Duodenal mucosa (tissue), 2 donors: Measurements from ENCODE around the gene MYO9B.

Experiments used
- H3K27ac ChIP-seq: one replicate; pipeline ENCODE4 v1.7.0; 2013; ENCODE audit warnings: low read depth, low read length
- H3K27me3 ChIP-seq, 2 donors: one replicate each; pipeline ENCODE4 v1.7.0; 2013; ENCODE audit warnings: low read length in 2 of 2, control low read depth in 1 of 2; ENCODE audit not compliant: insufficient read depth in 2 of 2, control insufficient read depth in 1 of 2
- H3K36me3 ChIP-seq, 2 donors: one replicate each; pipeline ENCODE4 v1.7.0; 2013; ENCODE audit warnings: low read length in 2 of 2, control low read depth in 1 of 2; ENCODE audit not compliant: insufficient read depth in 2 of 2, control insufficient read depth in 1 of 2
- H3K4me1 ChIP-seq, 2 donors: one replicate each; pipeline ENCODE4 v1.7.0; 2013; ENCODE audit warnings: low read length in 2 of 2, control low read depth in 1 of 2; ENCODE audit not compliant: insufficient read depth in 2 of 2, control insufficient read depth in 1 of 2
- H3K4me3 ChIP-seq, 2 donors: one replicate each; pipeline ENCODE4 v1.7.0; 2013; ENCODE audit warnings: low read length in 2 of 2, low read depth in 1 of 2
- H3K9ac ChIP-seq, 2 donors: one replicate each; pipeline ENCODE4 v1.7.0; 2013; ENCODE audit warnings: low read length in 2 of 2, low read depth in 1 of 2
- H3K9me3 ChIP-seq, 2 donors: one replicate each; pipeline ENCODE4 v1.7.0; 2013; ENCODE audit warnings: low read length in 2 of 2, control low read depth in 1 of 2; ENCODE audit not compliant: control insufficient read depth in 1 of 2

The MYO9B gene

GRCh38 chr19:17061205-17061604 is 14.4 kb upstream of the MYO9B start:
- Histone ChIP-seq H3K27ac (no peak overlapping the region), H3K9me3 (no peaks in the 10 kb centered on the region), H3K27me3 (no peaks in the 10 kb centered on the region), H3K36me3 (peaks cover 9 to 43% of the 10 kb centered on the region in 2 donors), H3K9ac (no peak overlapping the region), H3K4me1 (peaks cover 3 to 4% of the 10 kb centered on the region in 2 donors), H3K4me3 (no peak overlapping the region)

- Histone ChIP-seq H3K27me3 (no peaks in the 10 kb centered on the region), H3K36me3 (peaks cover 9 to 48% of the 10 kb centered on the region in 2 donors), H3K27ac (no peak overlapping the region), H3K9ac (no peak overlapping the region), H3K4me1 (peaks cover 3 to 4% of the 10 kb centered on the region in 2 donors), H3K4me3 (no peak overlapping the region), H3K9me3 (no peaks in the 10 kb centered on the region)
Measured at GRCh38 chr19:17061691-17062090, 13.9 kb upstream of the MYO9B start.

GRCh38 chr19:17063428-17063827 is 12.1 kb upstream of the MYO9B start:
- peaks cover under 1 to 41% of the 10 kb centered on the region in 2 donors for H3K36me3 ChIP-seq
- no peak overlapping the region for H3K9ac ChIP-seq
- no peak overlapping the region for H3K27ac ChIP-seq
- no peaks in the 10 kb centered on the region for H3K27me3 ChIP-seq
- no peaks in the 10 kb centered on the region for H3K9me3 ChIP-seq
- H3K4me3 ChIP-seq = no peak overlapping the region
- peaks cover 4 to 7% of the 10 kb centered on the region in 2 donors for H3K4me1 ChIP-seq

- Histone ChIP-seq H3K36me3 (peaks cover 0 to 32% of the 10 kb centered on the region in 2 donors), H3K9ac (no peak overlapping the region), H3K4me3 (no peak overlapping the region), H3K27me3 (no peaks in the 10 kb centered on the region), H3K27ac (no peak overlapping the region), H3K9me3 (no peaks in the 10 kb centered on the region), H3K4me1 (peaks cover 6 to 16% of the 10 kb centered on the region in 2 donors)
Measured at GRCh38 chr19:17069193-17069592, 6.4 kb upstream of the MYO9B start.

- peaks cover 13 to 21% of the 10 kb centered on the region in 2 donors for H3K4me1 ChIP-seq
- H3K9me3 ChIP-seq = no peaks in the 10 kb centered on the region
- no peaks in the 10 kb centered on the region for H3K27me3 ChIP-seq
- peaks cover 0 to 25% of the 10 kb centered on the region in 2 donors for H3K36me3 ChIP-seq
- H3K27ac ChIP-seq = no peak overlapping the region
- no peak overlapping the region for H3K9ac ChIP-seq
- H3K4me3 ChIP-seq = no peak overlapping the region
Measured at GRCh38 chr19:17070421-17070820, 5.2 kb upstream of the MYO9B start.

GRCh38 chr19:17070912-17071311 is 4.7 kb upstream of the MYO9B start:
- H3K9ac ChIP-seq = no peak overlapping the region
- H3K27me3 ChIP-seq = no peaks in the 10 kb centered on the region
- no peak overlapping the region for H3K4me3 ChIP-seq
- peaks cover 13 to 21% of the 10 kb centered on the region in 2 donors for H3K4me1 ChIP-seq
- no peak overlapping the region for H3K27ac ChIP-seq
- H3K36me3 ChIP-seq = peaks cover 0 to 25% of the 10 kb centered on the region in 2 donors
- H3K9me3 ChIP-seq = no peaks in the 10 kb centered on the region

GRCh38 chr19:17073869-17074633 is 1.5 kb upstream of the MYO9B start:
- Histone ChIP-seq H3K36me3 (peaks cover 0 to 11% of the 10 kb centered on the region in 2 donors), H3K27ac (no peak overlapping the region), H3K9ac (peak overlapping the region; percentile 85 to 95), H3K27me3 (no peaks in the 10 kb centered on the region), H3K9me3 (no peaks in the 10 kb centered on the region), H3K4me3 (peak overlapping the region; percentile 96 to 97), H3K4me1 (peaks cover 32 to 41% of the 10 kb centered on the region in 2 donors)

GRCh38 chr19:17074634-17075034 is 943 bp upstream of the MYO9B start:
- Histone ChIP-seq H3K9me3 (no peaks in the 10 kb centered on the region), H3K4me1 (peaks cover 35 to 47% of the 10 kb centered on the region in 2 donors), H3K9ac (peak overlapping the region; percentile 85 to 95), H3K36me3 (peaks cover 0 to 10% of the 10 kb centered on the region in 2 donors), H3K27me3 (no peaks in the 10 kb centered on the region), H3K4me3 (peak overlapping the region; percentile 96 to 97), H3K27ac (peak overlapping the region; percentile 62)

- H3K9me3 ChIP-seq = no peaks in the 10 kb centered on the region
- H3K36me3 ChIP-seq = peaks cover 0 to 5% of the 10 kb centered on the region in 2 donors
- H3K4me1 ChIP-seq = peaks cover 35 to 52% of the 10 kb centered on the region in 2 donors
- no peaks in the 10 kb centered on the region for H3K27me3 ChIP-seq
- peak overlapping the region; percentile 77 to 91 for H3K9ac ChIP-seq
- peak overlapping the region; percentile 92 to 93 for H3K4me3 ChIP-seq
- H3K27ac ChIP-seq = peak overlapping the region; percentile 72
Measured at GRCh38 chr19:17075864-17076542, 426 bp downstream of the MYO9B start.

GRCh38 chr19:17076543-17076991 is 990 bp downstream of the MYO9B start:
- Histone ChIP-seq H3K27me3 (no peaks in the 10 kb centered on the region), H3K4me3 (peak overlapping the region; percentile 92 to 93), H3K9ac (peak overlapping the region; percentile 77 to 91), H3K9me3 (no peaks in the 10 kb centered on the region), H3K4me1 (peaks cover 35 to 46% of the 10 kb centered on the region in 2 donors), H3K27ac (no peak overlapping the region), H3K36me3 (peaks cover 0 to 5% of the 10 kb centered on the region in 2 donors)
